T-helper 22 cell (primary cell): ENCODE data around the gene ENTPD2.
A peak's percentile ranks its signal among the peaks of the same experiment; 100 is the strongest.

Experiments used
- DNase-seq: peaks from one replicate; pipeline ENCODE4 v3.0.0-alpha.2; 2020; ENCODE audit warnings: low read depth

ENTPD2 gene

GRCh38 chr9:137053944-137054931 is at the start of gene ENTPD2:
TSS of gene ENTPD2 (minus strand) at chr9:137054061. CDS start at chr9:137053997, 64 bp downstream.
- no peak for DNase-seq

DNA sequence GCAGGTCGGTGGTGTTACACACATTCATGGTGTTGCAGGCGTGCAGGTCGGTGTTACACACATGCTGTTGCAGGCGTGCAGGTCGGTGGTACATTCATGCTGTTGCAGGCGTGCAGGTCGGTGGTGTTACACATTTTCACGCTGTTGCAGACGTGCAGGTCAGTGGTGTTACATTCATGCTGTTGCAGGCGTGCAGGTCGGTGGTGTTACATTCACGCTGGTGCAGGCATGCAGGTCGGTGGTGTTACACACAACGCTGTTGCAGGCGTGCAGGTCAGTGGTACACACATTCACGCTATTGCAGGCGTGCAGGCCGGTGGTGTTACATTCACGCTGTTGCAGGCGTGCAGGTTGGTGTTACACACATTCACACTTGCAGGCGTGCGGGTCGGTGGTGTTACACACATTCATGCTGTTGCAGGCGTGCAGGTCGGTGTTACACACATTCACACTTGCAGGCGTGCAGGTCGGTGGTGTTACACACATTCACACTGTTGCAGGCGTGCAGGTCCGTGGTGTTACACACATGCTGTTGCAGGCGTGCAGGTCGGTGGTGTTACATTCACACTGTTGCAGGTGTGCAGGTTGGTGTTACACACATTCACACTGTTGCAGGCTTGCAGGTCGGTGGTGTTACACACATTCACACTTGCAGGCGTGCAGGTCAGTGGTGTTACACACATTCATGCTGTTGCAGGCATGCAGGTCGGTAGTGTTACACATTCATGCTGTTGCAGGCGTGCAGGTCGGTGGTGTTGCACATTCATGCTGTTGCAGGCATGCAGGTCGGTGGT is 49.5 kb upstream of the ENTPD2 start:
- DNase-seq: no peak

DNA sequence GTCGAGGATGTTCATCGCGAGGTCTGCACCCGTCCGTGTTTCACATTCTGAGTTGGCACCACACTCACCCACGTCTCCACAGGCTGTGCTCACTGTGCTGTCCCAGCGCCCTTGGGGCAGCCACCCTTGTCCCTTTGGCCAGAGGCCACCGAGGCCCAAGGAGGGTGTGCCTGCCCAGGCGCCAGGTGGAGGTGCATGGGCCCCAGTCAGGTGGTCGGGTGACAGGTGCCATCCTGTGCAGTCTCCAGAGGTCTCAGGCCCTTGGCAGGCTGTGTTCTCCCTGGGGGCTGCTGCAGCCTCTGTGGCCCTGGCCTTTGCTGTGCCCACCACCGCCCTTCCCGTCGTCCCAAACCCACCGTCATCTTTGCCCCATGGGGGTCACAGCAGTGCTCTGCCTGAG is 45.4 kb upstream of the ENTPD2 start:
- DNase-seq: no peak

GRCh38 chr9:137097761-137098462 is 44.1 kb upstream of the ENTPD2 start:
- no peak for DNase-seq

DNA sequence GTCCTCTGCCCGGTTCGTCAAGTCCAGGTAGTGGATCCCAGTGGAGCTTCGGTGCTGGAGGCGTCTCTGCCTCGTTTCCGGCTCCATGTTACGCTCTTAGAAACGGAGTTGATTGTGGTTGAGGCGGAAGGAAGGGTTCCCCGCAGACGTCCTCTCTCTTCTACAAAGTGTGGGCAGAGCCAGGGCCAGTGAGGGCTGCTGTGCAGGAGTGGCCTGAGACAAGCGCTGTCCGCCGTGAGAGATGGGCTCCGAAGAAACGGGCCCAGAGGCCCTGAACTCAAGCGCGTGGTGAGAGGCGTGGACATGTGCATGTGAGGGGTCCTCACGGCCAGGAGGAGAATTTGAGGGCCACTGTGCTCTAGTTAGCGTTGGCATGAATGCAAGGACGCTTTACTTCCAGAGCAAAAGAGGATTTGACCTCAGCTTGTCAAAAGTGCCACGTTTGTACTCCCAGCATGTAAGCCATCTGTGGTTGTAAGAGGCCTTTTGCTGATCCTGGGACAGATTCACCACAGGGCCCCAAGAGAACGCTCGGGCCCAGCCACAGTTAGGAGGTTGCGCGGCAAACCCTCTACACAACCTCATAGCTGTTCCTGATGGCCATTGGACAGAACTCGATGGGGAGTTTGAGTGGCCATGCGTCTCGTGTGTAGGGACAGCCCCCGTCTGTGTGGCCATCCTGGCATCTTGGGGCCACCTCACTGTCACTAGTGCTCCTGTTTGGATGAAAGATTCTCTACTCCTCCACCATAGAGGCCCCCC is 43.1 kb upstream of the ENTPD2 start:
- DNase-seq: no peak

DNA sequence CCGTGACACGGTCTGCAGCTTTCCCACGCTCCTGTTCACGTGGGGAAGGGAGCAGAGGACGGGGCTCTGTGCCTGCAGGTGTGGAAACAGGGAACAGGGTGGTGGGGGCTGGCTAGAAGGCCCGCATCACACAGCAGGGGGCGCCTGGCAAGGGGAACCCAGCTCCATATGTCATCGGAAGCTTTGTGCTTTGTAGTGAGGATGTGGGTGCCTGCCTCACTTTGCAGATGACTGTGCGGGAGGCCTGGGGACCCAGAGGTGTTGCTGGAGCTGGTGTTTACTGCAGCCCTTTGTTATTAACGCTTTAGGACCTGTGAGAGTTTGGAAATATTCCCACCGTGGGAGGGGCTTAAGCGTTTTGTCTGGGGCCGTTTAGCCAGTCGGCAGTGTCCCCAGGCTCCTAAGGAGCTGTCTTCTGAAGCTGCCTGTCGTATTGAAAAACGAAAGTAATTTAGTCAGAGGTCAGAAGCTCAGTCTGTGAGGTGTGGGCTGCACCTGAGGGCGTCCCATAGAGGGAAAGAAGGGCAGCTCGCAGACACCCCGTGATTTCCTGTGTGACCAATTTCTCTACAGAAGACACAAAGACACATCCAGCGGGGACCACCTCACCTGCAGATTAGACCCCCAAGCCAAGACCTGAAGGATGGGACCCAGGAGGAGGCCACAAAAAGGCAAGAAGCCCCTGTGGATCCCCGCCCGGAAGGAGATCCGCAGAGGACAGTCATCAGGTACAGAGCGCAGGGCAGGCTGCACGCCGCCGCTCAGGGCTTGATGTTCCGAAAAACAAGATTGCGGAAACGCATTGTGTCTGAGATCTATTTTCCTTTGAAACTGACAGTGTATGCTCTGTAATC is 42.0 kb upstream of the ENTPD2 start:
- peak; percentile 83 for DNase-seq

DNA sequence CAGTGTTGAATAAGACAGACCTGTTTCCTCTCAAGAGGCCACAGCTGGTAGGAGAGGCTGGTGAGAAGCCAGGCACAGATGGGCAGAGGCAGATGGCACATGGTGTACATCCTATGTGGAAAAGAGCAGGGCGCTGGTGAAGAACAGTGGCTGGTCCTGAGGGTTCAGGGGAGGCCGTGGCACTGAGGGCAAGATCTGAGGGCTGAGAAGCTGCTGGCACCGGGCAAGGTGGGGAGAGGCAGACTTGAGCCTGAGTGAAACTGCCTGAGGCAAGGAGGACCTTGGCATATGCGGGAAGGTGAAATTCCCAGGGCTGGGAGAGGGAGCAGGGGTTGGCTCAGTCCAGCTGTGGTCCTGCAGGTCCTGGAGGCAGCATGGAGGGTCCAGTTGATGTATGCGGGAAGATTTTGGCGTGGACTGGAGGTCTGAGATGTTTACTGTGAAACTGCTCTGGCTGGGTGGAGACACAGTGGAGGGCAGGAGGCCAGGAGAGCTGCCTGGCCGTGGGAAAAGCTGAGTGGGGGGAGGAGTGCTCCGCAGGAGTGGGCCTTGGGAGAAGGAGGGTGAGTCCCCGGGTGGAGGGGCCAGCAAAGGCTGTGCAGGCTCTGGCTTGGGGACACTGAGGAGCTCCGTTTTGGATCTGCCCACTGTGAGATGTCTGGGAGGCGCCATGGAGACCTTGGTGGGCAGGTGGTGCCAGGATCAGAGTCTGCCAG is 35.5 kb upstream of the ENTPD2 start:
- no peak for DNase-seq

- no peak for DNase-seq
Observed at GRCh38 chr9:137088121-137088520, 34.3 kb upstream of the ENTPD2 start.

GRCh38 chr9:137087409-137087925 is 33.6 kb upstream of the ENTPD2 start:
- no peak for DNase-seq

DNA sequence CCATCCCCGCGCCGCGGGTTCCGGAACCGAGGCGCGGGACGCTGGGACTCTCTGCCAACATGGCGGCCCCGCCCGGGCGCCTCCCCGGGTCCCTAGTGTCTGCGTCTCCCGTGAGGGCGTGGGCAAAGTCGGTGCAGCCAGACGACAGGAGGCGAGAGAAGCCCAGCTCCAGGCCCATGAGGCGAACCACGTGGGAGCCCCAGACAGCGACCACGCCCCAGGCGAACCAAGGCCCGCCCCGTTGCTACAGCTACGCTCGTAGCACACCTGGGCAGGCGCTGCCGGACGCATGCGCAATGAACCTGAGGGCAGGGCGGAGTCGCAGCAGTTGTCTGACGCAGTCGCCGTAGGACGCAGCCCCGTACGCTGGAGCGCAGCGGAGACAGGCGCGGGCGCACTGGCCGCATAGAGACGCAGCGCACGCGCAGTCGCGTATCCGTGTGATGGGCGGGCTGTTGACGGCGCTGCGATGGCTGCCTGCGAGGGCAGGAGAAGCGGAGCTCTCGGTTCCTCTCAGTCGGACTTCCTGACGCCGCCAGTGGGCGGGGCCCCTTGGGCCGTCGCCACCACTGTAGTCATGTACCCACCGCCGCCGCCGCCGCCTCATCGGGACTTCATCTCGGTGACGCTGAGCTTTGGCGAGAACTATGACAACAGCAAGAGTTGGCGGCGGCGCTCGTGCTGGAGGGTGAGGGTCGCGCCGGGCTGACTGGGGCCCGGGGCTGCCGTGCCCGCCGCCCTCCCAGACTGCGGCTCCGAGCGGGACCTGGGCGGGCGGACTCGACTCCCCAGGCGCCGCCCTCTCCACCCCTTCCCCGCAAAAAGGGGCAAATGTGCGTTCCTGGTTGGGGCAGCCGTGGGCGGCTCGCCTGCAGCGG is 32.9 kb upstream of the ENTPD2 start, which contains the start of gene MAN1B1:
Gene MAN1B1, plus strand, starts transcription at position 455 of the 878 bp plus-strand sequence. Its CDS starts 15 bp downstream, at position 470.
- peak; percentile 100 for DNase-seq

- DNase-seq: no peak
Observed at GRCh38 chr9:137085920-137086530, 32.2 kb upstream of the ENTPD2 start.

DNA sequence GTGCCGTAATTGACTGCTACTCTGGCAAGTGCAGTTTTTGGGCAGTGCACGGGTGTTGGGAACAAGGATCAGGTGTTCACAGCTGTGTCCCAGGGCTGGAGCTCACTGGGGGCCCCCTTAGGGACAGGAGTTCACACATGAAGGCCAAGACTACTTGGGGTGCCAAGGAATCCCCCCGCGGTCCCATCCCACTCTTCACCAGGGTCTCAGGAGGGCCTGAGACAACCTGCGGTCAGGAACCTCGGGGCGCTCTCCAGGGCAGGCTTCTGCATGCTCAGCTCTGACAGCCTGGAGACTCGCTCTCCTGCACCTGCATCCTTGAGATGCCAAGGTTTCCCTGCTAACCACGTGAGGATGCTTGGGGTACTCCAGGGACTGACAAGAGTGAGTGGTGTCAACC is 30.7 kb upstream of the ENTPD2 start:
- no peak for DNase-seq

DNA sequence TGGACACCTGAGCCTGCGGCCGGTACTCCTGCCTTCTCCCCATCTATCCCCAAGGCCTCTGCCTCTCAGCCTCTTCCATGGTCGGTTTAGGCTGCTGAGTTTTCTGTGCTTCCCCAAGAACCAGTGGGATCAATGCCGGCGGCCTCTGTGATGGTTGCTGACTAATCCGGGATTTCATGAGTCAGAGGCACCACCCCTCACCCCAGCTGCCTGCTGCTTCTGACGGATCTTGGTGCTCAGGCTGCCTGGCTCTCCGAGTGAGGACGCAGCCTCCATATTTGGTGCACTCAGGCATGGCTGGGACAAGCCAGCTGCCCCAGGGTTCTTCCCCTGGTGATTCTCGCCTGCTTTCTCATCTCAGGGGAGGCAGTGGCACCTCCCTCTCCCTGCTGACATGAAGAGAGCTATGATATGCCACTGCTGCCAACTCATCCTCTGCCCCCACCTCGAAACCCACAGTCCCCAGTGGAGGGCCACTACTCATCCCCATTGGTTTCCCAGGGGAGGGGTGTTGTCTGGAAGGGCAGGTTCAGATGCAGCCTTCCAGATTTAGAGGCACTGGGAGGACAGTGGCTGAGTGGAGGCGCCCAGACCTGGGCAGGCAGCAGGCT is 29.6 kb upstream of the ENTPD2 start:
- DNase-seq: no peak

- DNase-seq: no peak
Observed at GRCh38 chr9:137082925-137083290, 29.0 kb upstream of the ENTPD2 start.

DNA sequence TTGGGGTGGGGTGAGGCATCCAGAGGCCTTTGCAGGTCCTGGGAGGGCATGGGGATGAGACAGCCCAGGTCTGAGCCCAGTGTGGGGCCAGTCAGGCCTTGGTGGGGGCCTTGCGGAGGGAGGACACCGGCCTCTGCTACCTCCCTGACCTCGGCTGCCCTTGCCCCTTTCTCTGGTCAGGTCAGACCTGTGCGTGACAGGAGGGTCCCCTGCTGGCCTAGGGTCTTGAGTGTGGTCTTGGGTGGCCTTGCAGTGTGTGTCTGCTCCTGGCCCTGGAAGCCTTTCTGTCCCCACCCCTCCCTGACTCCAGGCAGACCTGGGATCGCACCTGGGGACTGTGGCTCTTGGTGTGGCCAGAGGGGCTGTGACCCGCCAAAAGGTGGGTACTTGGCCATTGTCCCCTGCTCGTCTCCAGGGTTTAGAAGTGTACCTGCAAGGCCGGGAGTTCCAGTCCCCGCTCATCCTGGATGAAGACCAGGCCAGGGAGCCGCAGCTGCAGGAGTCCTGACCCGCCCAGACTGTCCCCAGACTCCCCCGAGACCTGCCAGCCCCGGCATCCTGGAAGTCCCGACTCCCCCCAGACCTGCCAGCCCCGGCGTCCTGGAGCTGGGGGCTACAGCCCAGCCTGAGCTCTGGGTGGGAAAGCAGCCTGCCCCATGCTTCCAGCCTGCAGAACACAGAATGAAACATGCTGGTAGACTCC is 28.5 kb upstream of the ENTPD2 start:
- no peak for DNase-seq

DNA sequence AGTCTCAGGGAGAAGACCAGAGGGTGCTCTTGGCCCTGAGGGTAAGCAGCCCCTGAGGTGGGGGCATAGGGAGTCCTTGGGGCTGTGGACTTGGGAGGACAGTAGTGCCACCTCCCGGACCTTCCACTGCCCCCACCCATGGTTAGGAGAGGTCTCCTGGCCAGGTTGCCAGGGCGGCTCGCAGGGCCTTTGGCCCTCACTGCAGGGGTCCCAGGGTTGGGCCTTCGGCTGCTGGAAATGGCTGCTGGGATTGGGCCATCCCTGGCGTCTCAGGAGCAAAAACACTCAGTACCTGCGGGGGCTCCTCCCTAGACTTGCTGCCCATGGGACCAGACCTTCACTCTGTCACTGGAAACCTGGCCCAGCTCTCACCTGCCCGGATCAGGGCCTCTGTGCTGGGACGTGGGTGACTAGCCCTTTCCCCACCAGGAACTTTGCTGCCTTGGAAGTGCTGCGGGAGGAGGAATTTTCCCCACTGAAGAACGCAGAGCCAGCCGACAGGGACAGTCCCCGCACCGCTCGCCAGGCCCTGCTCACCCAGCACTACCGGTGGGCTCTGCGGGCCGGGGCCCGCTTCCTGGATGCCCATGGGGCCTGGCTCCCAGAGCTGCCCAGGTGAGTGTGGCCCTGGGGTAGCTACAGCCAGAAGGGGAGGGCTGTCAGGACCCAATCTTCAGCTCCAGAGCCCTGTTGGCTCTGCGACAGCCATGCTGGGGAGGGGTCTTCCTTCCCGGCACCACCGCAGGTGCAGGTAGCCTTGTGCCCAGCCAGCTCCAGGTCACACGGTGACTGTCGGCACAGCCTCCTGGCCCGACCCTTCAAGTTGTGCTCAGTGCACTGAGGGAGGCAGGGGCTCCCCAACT is 26.6 kb upstream of the ENTPD2 start:
- no peak for DNase-seq
